Gastroesophageal sphincter (tissue), 4 donors: Measurements from ENCODE around the gene PDAP1. TPM values are rescaled to one million over a fixed set of nuclear protein-coding genes. Genes with fewer than 3 reads are reported as not detected.

ENCODE experiments used
- ATAC-seq: fragments of 150-250 bp; one replicate; pipeline ENCODE4 v1.9.1; 2016; ENCODE audit warnings: mild to moderate bottlenecking, moderate library complexity
- H3K27ac ChIP-seq, 4 donors: fragments of 200-600 bp; sonication (generic) in 3 of 4; 1 replicate in 3 of 4; 2 replicates in 1 of 4; pipeline ENCODE4 v1.5.1; 2016 to 2019
- H3K27me3 ChIP-seq: fragments of 200-600 bp; sonication (generic); one replicate; pipeline ENCODE4 v1.5.1; 2019
- H3K36me3 ChIP-seq, 2 donors: fragments of 200-600 bp; sonication (generic); one replicate each; pipeline ENCODE4 v1.5.1; 2019; ENCODE audit warnings: control low read depth in 1 of 2
- H3K4me1 ChIP-seq, 3 donors: fragments of 200-600 bp; sonication (generic); 1 replicate in 2 of 3; 2 replicates in 1 of 3; pipeline ENCODE4 v1.5.1; 2016 to 2019; ENCODE audit warnings: control low read depth in 2 of 3
- H3K4me3 ChIP-seq, 2 donors: fragments of 200-600 bp; sonication (generic); one replicate each; pipeline ENCODE4 v1.5.1; 2019; ENCODE audit warnings: mild to moderate bottlenecking in 1 of 2, moderate library complexity in 1 of 2
- H3K9me3 ChIP-seq, 3 donors: fragments of 200-600 bp; sonication (generic); one replicate each; pipeline ENCODE4 v1.5.1; 2017 to 2019; ENCODE audit warnings: control low read depth in 2 of 3
- EP300 ChIP-seq: sonication (generic); formaldehyde crosslinking; IDR thresholded peaks from one replicate; pipeline ENCODE4 v1.6.1; 2017; ENCODE audit warnings: antibody characterized with exemption, mild to moderate bottlenecking
- POLR2A ChIP-seq, 2 donors: fragments of 450-650 bp; IDR thresholded peaks; one replicate each; pipeline ENCODE4 v1.6.1; 2017; ENCODE audit warnings: antibody characterized with exemption in 2 of 2, mild to moderate bottlenecking in 2 of 2, moderate library complexity in 1 of 2
- POLR2AphosphoS5 ChIP-seq: sonication (generic); formaldehyde crosslinking; IDR thresholded peaks from one replicate; pipeline ENCODE4 v1.6.1; 2017; ENCODE audit warnings: antibody characterized with exemption
- WGBS, 2 donors: methylation state at CpG; one replicate each; pipeline ENCODE4 v1.1.5; 2018; ENCODE audit warnings: low coverage in 1 of 2; 5-methylcytosine and 5-hydroxymethylcytosine counted together
- total RNA-seq, 4 donors: library from RNA; depleted of rRNA; stranded (reverse); fragments of >200 nt; gene quantifications; one replicate each; pipeline ENCODE4 v1.1.0, GENCODE V29; 2016
- TF ChIP-seq, protein P1 (sequence below), 4 experiments: fragments of 200-600 bp in 2 of 4; fragments of 450-650 bp in 2 of 4; sonication (generic) in 1 of 4; IDR thresholded peaks; one replicate each; pipeline ENCODE4 v1.5.1; 2017 to 2019; ENCODE audit warnings: antibody characterized with exemption in 4 of 4, mild to moderate bottlenecking in 2 of 4, moderate library complexity in 2 of 4

Gene PDAP1
- total RNA-seq, 4 donors from 2014 or later = 91.7 to 155 (median 123) TPM

- 50 to 100% methylated on average over 1 to 2 of the region's 24 CpGs for WGBS, 2 donors
- Histone ChIP-seq H3K4me1 (no peaks in the 10 kb centered on the region), H3K27me3 (no peaks in the 10 kb centered on the region), H3K27ac (no peak overlapping the region), H3K4me3 (no peak overlapping the region), H3K36me3 (peaks cover 0 to 92% of the 10 kb centered on the region in 2 donors), H3K9me3 (no peaks in the 10 kb centered on the region)
- no peak for TF ChIP-seq POLR2AphosphoS5
- no peak for TF ChIP-seq POLR2A (IDR thresholded peaks at IDR 0.05)
- TF ChIP-seq EP300 = no peak
- TF ChIP-seq, protein P1, sequence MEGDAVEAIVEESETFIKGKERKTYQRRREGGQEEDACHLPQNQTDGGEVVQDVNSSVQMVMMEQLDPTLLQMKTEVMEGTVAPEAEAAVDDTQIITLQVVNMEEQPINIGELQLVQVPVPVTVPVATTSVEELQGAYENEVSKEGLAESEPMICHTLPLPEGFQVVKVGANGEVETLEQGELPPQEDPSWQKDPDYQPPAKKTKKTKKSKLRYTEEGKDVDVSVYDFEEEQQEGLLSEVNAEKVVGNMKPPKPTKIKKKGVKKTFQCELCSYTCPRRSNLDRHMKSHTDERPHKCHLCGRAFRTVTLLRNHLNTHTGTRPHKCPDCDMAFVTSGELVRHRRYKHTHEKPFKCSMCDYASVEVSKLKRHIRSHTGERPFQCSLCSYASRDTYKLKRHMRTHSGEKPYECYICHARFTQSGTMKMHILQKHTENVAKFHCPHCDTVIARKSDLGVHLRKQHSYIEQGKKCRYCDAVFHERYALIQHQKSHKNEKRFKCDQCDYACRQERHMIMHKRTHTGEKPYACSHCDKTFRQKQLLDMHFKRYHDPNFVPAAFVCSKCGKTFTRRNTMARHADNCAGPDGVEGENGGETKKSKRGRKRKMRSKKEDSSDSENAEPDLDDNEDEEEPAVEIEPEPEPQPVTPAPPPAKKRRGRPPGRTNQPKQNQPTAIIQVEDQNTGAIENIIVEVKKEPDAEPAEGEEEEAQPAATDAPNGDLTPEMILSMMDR (IDR thresholded peaks at IDR 0.05) = no peak
- no peak for ATAC-seq
These were observed 16.7 kb upstream of the PDAP1 start for GRCh38 chr7:99424932-99425730.

DNA sequence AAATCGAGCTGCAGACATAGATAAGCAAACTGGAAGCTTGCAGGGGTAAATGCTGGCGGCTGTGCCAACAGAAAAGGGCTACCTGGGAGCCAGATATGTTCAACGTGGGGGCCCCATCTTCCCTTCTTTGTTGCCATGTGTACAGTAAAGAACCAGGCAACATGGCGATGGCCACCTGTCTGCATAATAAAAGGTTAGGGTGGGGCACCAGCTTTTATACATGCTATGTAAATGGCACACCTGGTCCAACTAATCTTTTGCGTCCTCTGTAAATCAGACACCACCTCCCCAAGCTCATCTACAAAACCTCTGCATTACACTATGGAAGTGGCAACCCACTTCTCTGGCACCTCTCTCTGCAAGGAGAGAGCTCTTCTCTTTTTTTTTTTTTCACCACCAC is 14.2 kb upstream of the PDAP1 start:
- WGBS, 2 donors = 85 to 87% methylated on average over 3 to 5 of the region's 5 CpGs
- Histone ChIP-seq H3K27ac (no peak overlapping the region), H3K4me1 (no peaks in the 10 kb centered on the region), H3K4me3 (no peak overlapping the region), H3K9me3 (no peaks in the 10 kb centered on the region), H3K27me3 (no peaks in the 10 kb centered on the region), H3K36me3 (peaks cover 0 to 93% of the 10 kb centered on the region in 2 donors)
- no peak for TF ChIP-seq EP300
- no peak for ATAC-seq

DNA sequence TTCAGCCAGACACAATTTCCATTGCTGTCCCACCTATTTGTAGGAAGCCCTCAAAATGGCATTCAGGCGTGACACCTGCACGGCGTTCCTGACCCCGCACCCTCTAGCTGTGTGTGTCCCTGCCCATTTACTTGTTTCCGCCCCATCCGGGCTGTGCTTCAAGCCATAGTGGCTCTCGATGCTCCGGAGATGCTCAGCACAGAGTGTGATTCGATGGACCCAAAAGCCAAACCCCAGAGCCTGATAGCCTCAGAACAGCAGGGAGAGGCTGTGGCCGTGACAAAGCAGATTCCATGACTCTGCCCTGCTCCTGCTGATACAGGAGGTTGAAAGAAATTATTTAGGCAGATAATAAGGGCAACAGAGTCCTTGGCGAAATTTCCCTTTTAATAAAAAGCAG is 13.8 kb upstream of the PDAP1 start:
- no peak overlapping the region for H3K27ac ChIP-seq
- WGBS, 2 donors = 86 to 100% methylated on average over 2 to 6 of the region's 11 CpGs
- TF ChIP-seq, protein P1 (IDR thresholded peaks at IDR 0.05) = no peak
- TF ChIP-seq POLR2A (IDR thresholded peaks at IDR 0.05) = no peak
- no peak for TF ChIP-seq EP300
- no peak for TF ChIP-seq POLR2AphosphoS5

GRCh38 chr7:99420986-99421385 is 12.6 kb upstream of the PDAP1 start:
- H3K36me3 ChIP-seq = peaks cover 0 to 99% of the 10 kb centered on the region in 2 donors
- 78% methylated on average over 4 of the region's 7 CpGs; no CpG with 5 or more reads in 1 of the 2 donors for WGBS, 2 donors
- no peaks in the 10 kb centered on the region for H3K4me1 ChIP-seq
- H3K27me3 ChIP-seq = no peaks in the 10 kb centered on the region
- H3K4me3 ChIP-seq = no peak overlapping the region
- no peaks in the 10 kb centered on the region for H3K9me3 ChIP-seq
- H3K27ac ChIP-seq = no peak overlapping the region
- no peak for ATAC-seq
- TF ChIP-seq POLR2AphosphoS5 (no peak), POLR2A (IDR thresholded peaks at IDR 0.05) (no peak)

More for the DNA sequence above, 13.8 kb upstream of the PDAP1 start:
- H3K27me3 ChIP-seq = no peaks in the 10 kb centered on the region
- H3K9me3 ChIP-seq = no peaks in the 10 kb centered on the region
- H3K36me3 ChIP-seq = peaks cover 0 to 96% of the 10 kb centered on the region in 2 donors
- ATAC-seq = no peak
- H3K4me3 ChIP-seq = no peak overlapping the region
- no peaks in the 10 kb centered on the region for H3K4me1 ChIP-seq

- peaks cover 0 to 99% of the 10 kb centered on the region in 2 donors for H3K36me3 ChIP-seq
- 60% methylated on average over 1 of the region's 5 CpGs; no CpG with 5 or more reads in 1 of the 2 donors for WGBS, 2 donors
- no peak for ATAC-seq
These were observed 11.8 kb upstream of the PDAP1 start for GRCh38 chr7:99420213-99420612.

More at GRCh38 chr7:99420213-99420612, 11.8 kb upstream of the PDAP1 start:
- Histone ChIP-seq H3K4me1 (peaks cover 0 to 4% (median 0%) of the 10 kb centered on the region in 3 donors), H3K27ac (no peak overlapping the region), H3K4me3 (no peak overlapping the region), H3K27me3 (no peaks in the 10 kb centered on the region), H3K9me3 (no peaks in the 10 kb centered on the region)
- TF ChIP-seq EP300 (no peak), POLR2AphosphoS5 (no peak), POLR2A (IDR thresholded peaks at IDR 0.05) (no peak)
- TF ChIP-seq, protein P1 (IDR thresholded peaks at IDR 0.05) = no peak
